Superior temporal gyrus (tissue), 1 donor: ENCODE results near the gene PDE4B.
A peak's percentile ranks its signal among the peaks of the same experiment; 100 is the strongest.

ENCODE experiments used
- DNase-seq: peaks from one replicate; pipeline ENCODE4 v3.0.0-alpha.2; 2016; ENCODE audit errors: extremely low spot score

The PDE4B gene

GRCh38 chr1:66284746-66285145 is 492.1 kb downstream of the PDE4B start:
- no peak for DNase-seq

- DNase-seq = no peak
Measured at GRCh38 chr1:66285618-66286270, 493.0 kb downstream of the PDE4B start.

- no peak for DNase-seq
Measured at GRCh38 chr1:66286307-66286706, 493.6 kb downstream of the PDE4B start.

- DNase-seq = no peak
Measured at GRCh38 chr1:66288048-66288447, 495.4 kb downstream of the PDE4B start.

DNA sequence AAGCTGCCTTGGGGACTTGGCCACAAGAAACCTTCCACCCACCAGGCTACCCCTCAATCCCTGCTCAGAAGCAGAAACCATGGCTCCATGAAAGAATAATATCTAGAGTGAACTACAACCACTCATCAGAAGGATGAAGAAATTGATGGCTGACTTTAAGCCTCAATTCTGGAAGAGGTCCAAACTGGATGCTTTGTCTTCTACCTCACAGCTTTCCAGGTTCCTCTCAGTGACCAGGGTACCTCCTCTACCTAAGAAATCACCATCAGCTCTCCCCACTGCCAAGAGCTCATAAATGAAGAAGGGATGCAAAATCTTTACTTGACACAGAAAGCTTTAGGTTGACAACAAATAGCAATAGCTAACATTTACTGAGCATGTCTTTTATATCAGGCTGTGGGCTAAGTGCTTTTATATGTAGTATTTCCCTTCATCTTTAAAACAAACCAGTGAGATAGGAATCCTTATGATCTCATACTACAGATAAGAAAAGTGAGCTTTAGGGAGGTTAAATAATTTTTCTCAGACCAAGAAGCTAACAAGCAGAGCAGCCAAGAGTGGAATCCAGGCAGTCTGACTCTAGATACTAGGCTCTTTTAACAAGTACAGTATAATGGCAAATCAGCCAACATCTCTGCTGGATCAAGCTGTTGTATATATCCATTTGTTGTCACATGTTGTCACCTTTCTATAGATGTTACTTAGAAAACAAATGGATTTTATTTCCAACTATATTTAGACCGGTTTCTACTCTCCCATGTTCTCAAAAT is 498.3 kb downstream of the PDE4B start:
- no peak for DNase-seq

DNA sequence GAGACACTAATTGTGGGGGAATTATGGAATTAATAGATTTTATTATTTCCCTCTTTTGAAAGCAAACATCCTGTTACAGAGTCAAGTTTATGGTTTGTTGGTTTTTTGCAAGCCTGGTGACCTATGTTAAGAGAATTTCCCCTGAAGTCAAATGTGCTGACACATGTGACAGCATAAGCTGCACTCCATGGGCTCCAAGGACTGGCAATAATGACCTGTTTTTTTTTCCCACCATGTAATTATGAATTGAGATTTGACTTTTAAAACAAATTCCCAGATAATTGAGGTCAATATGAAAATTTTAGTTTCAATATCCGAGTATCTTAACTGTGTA is 498.8 kb downstream of the PDE4B start:
- DNase-seq = no peak

DNA sequence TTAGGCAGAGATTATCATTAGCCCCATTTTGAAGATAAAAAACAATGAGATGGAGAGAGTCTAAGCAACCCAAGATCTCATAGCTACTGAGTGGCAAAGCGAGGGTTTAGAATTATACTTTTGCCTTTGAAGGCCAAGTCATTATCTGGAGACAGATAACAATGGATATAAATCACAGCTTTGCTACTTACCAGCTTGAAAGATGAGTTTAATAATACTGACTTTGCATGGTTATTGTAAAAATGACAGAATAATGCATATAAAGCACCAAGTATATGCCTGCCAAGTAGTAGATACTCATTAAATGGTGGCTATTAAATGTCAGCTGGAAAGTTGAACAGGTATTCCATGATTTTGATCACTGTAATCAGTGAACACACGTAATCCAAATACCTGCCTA is 499.6 kb downstream of the PDE4B start:
- DNase-seq = no peak

DNA sequence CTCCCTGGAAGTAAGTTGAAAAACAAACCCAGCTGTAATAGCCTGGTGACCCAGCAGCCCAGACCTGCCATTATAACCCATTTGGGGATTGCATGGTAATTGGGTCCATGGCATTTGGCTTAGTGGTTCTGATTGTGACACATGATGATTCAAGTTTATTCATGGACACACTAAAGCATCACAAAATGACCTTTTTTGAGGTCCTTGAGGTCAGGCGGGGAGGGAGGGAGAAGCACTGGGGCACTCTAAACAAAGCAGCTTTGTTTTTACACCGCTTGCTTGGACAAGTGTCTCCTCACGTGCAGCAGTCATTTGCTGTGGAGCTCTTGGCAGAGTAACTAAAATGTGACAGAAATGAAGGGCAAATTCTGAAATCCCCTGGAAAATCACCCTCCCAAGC is 500.2 kb downstream of the PDE4B start:
- DNase-seq = peak; percentile 86

- DNase-seq = no peak
Measured at GRCh38 chr1:66294707-66295370, 502.1 kb downstream of the PDE4B start.

GRCh38 chr1:66295803-66296202 is 503.1 kb downstream of the PDE4B start:
- no peak for DNase-seq

GRCh38 chr1:66296370-66296769 is 503.7 kb downstream of the PDE4B start:
- DNase-seq = no peak

GRCh38 chr1:66296951-66297350 is 504.3 kb downstream of the PDE4B start:
- no peak for DNase-seq

- no peak for DNase-seq
Measured at GRCh38 chr1:66298464-66298863, 505.8 kb downstream of the PDE4B start.

DNA sequence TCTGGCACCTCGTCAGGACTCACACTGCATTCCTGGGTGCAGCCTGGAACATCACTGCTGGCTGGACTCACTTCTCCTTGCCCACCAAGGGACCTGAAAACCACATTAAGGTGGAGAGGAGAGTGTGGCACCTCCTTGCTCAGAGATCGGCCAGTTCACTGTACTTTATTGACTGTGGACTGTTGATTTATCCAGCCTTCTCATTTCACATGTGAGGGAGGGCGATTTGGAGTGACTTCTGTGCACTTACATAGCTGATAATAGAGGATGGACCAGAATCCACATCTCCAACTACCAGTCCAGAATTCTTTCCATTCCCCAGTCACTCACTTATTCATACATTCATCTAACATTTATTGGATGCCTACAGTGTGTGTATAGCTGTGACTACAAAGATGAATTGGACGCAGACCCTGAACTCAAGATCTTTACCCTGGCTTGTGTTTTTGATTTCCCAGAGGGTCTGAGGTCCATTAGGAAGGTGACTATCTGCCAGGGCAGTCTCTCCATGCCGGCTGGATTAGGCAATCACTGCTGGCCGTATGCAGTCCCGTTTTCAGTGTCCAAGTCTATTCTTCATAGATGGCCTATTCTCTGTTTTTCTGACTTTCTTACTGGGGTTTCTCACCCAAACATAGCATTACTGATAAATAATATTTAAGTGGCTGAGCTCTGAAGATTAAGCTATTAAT is 507.7 kb downstream of the PDE4B start:
- no peak for DNase-seq

DNA sequence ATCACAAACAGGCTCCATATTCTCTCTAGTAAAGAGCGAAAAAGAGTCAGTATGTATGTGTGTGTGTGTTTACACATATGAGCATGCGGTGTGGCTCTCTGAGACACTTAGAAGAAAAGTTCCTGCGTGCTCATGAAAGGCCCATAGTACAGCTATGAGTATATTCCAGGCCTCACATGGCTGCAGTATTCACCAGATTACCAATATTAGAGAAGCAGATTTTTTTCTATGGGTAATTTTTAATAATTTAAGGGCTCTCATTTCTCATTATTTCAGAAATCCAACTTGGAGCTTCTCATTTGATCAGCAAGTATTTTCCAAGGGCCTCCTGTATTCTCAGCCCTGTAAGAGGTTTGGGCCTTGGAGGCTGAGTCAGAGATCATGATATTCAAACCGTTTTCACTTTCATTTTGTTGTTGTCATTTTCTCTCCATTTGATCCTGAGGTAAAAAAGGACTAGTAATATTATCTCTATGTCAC is 508.3 kb downstream of the PDE4B start:
- no peak for DNase-seq

DNA sequence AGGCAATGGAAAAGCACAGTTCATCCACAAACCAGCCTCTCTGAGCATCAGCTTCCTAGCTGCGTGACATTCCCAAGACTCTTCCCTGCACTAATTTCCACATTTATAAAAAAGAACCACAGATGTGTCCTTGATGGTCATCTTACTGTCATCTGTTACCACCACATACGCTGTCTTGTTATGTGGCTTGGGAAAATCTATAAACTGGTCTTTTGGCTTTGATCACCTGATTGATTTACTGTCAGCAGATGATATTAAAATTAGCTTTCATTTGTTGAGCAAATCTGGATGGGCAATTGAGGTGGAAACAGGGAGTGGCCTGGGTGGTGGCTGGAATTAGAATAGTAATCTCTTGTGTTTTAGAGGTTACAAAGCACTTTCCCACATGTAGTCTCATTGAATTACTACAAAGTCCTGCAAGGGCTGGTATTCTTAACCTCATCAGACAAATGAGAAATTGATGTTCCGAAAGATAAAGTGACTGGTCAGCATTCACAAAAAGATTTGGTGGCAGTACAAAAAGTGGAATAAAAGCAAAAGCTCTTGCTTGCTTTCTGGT is 509.6 kb downstream of the PDE4B start:
- DNase-seq = no peak

- no peak for DNase-seq
Measured at GRCh38 chr1:66302815-66303214, 510.1 kb downstream of the PDE4B start.

DNA sequence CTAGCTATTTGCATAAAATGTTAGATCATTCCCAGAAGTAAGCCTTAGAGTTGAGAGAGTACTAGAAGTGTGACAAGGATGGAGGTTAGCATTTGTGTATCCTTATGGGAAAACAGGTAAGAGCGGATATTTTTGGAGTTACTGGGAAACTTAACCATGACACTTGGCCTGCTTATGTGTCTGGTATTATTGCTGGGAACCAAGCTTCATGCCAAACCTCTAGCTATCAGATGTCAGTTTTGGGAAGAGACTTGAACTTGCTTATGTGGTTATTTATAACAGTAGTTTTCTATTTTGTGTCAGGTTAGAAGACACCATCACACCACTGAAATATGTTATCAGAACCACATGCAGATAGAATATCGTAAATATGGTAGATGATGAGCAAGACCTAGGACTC is 511.0 kb downstream of the PDE4B start:
- no peak for DNase-seq

DNA sequence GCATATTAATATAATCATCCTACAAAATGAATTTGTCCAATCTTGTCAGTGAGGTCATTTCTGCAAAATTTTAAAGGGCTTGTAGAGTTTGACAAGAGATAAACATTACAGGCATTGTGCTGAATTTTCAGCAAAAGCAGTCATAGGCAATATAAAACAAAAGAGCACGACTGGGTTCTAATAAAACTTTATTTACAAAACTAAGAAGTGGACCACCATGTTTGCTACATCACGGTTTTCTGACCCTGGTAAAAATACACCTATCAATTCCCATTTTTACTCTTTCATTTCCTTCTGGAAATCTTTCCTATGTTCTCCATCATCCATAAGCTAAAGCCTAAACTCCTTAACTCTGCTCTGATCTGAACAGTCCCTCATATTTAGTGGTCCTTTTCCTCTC is 511.4 kb downstream of the PDE4B start:
- DNase-seq = no peak

GRCh38 chr1:66305927-66306326 is 513.2 kb downstream of the PDE4B start:
- no peak for DNase-seq

DNA sequence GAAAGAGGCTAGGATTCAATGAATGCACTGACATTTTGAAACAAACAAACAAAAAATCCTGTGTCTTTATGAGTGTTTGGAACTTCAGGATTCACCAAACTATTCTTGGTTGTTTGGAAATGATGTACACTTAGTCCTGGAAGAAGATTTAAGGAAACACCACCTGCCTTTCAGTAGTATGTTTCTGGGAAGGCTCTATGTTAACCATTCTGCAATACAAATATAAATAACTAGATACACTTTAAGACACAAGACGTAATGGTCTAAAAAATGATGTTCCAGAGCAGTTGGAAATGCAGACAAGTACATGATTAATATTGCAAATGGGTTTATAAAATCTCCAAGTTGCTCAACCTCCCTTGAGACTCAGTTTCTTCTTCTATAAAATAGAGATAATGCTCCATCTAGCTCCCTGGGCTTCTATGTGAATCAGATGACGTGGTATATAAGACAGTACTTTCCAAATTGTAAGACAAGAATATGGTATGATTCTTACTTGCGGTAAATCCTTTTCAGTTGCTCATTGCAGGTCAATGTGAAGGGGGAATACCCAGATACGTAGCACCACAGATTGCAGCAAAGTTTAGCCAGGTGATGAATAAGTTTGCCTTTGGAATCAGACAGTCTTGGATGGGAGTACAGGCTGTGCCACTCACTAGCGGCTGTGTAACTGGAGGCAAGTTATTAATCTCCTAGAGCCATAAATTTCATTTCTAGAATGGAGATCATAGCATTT is 516.5 kb downstream of the PDE4B start:
- no peak for DNase-seq
